Sigmoid colon (tissue), 4 donors: Measurements from ENCODE around the gene TSPOAP1.

ENCODE experiments used
- POLR2A ChIP-seq, 2 donors: fragments of 450-650 bp; IDR thresholded peaks; one replicate each; pipeline ENCODE4 v1.6.1; 2016; ENCODE audit warnings: antibody characterized with exemption in 2 of 2, mild to moderate bottlenecking in 2 of 2, moderate library complexity in 2 of 2
- POLR2AphosphoS5 ChIP-seq, 4 donors: sonication (generic); formaldehyde crosslinking; IDR thresholded peaks; one replicate each; pipeline ENCODE4 v1.6.1; 2017; ENCODE audit warnings: antibody characterized with exemption in 4 of 4
- TF ChIP-seq, protein P1 (sequence below), 4 experiments: fragments of 450-650 bp in 3 of 4; fragments of 200-600 bp in 1 of 4; IDR thresholded peaks; one replicate each; pipeline ENCODE4 v1.5.1; 2016 to 2019; ENCODE audit warnings: antibody characterized with exemption in 4 of 4, mild to moderate bottlenecking in 3 of 4, moderate library complexity in 2 of 4

DNA sequence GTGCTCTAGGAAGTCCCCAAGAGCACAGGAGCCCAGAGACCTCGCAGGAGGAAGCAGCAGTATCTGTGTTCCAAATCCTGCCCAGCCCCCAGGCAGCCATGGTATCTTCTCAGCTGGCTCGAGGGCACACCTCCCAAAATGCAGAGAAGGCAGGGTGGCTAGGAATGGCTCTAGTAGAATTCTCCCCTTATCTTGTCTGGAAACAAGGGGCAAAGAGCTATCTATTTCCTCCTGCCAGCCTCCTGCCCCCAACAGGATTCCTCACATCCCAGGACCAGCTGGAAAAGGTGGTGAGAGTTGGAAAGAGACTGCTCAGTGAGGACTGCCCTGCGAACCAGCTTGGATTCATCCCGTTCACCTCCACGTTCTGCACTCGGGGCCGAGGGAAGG, 8.6 kb upstream of the TSPOAP1 start:
- TF ChIP-seq, protein P1, sequence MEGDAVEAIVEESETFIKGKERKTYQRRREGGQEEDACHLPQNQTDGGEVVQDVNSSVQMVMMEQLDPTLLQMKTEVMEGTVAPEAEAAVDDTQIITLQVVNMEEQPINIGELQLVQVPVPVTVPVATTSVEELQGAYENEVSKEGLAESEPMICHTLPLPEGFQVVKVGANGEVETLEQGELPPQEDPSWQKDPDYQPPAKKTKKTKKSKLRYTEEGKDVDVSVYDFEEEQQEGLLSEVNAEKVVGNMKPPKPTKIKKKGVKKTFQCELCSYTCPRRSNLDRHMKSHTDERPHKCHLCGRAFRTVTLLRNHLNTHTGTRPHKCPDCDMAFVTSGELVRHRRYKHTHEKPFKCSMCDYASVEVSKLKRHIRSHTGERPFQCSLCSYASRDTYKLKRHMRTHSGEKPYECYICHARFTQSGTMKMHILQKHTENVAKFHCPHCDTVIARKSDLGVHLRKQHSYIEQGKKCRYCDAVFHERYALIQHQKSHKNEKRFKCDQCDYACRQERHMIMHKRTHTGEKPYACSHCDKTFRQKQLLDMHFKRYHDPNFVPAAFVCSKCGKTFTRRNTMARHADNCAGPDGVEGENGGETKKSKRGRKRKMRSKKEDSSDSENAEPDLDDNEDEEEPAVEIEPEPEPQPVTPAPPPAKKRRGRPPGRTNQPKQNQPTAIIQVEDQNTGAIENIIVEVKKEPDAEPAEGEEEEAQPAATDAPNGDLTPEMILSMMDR (IDR thresholded peaks at IDR 0.05): no peak
- no peak for TF ChIP-seq POLR2A (IDR thresholded peaks at IDR 0.05)
- TF ChIP-seq POLR2AphosphoS5 (IDR thresholded peaks at IDR 0.05): no peak
